Measurements from ENCODE around the gene SH2D5. TPM values are rescaled to one million over a fixed set of nuclear protein-coding genes. Genes with fewer than 3 reads are reported as not detected.
"Not testable (repeated sequence)": the region's sequence is repeated elsewhere in the genome, so short reads cannot be mapped to it uniquely, and the experiment has no call there.

Gene SH2D5
- total RNA-seq, 1 experiment from 2014 or later, result 0.98 TPM

DNA sequence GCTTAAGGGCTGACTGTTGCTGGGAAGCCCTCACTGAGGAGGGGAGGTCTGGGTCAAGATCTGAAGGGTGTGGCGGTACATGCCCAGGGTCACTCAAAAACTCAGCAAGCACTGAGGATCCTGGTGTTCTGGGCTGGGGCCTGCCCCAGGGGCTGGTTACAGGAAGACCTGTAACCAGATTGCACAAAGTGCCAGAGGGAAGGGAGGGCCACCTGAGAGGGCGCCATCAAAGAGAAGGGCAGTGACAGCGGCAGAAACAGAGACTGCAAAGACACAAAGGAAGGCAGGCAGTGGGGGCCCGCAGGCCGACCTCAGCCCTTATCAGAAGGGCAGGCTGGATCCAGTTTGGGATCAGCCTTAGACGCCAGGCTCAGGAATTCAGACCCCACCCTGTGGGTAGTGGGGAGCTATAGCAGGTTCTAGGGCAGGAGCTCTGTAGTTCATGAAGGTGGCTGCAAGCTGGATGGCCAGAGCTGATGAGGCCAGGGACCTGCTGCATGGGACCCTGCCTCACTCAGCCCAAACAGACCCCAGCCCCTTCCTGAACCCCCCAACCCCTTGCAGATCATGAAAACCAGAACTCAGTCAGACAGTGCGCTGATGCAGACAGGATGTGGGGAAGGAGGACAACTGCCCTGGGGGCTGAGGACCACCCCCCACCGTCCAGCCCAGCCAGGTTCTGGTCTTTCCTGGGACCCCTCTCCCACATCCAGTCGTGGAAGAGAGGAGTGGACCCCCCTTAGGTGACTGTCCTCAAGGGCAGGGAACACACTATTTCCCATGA, 3.9 kb downstream of the SH2D5 start:
- DNase-seq (ENCODE audit: low read depth), result no peak

DNA sequence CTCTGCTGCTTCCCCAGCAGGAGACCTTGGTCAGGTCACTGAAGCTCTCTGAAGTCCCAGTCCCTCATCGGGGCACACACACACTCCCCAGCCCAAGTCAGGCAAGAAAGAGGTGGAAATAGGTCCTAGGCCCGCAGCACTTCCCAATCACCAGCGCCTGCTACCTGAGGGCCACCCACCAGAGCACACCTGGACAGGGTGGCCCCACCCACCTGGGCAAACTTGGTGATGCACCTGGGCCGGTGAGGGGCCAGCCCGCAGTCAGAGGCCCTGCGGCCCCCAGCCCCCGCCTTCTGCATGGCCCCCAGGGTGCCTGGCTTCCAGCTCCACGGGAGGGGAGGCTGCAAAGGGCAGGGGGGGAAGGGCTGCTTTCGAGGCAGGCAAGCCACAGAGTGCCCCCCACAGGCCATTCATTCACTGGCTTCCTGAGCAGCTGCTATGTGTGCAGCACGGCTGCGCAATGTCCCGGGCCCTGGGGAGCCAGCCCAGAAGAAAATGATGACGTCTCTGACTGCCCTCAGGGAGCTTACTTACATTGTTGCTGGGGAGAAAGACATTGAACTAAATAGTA, 4.7 kb downstream of the SH2D5 start:
- no peak for DNase-seq (ENCODE audit: low read depth)

- no peak for DNase-seq (ENCODE audit: low read depth)
Measured at GRCh38 chr1:20726932-20727745, 5.4 kb downstream of the SH2D5 start.

DNA sequence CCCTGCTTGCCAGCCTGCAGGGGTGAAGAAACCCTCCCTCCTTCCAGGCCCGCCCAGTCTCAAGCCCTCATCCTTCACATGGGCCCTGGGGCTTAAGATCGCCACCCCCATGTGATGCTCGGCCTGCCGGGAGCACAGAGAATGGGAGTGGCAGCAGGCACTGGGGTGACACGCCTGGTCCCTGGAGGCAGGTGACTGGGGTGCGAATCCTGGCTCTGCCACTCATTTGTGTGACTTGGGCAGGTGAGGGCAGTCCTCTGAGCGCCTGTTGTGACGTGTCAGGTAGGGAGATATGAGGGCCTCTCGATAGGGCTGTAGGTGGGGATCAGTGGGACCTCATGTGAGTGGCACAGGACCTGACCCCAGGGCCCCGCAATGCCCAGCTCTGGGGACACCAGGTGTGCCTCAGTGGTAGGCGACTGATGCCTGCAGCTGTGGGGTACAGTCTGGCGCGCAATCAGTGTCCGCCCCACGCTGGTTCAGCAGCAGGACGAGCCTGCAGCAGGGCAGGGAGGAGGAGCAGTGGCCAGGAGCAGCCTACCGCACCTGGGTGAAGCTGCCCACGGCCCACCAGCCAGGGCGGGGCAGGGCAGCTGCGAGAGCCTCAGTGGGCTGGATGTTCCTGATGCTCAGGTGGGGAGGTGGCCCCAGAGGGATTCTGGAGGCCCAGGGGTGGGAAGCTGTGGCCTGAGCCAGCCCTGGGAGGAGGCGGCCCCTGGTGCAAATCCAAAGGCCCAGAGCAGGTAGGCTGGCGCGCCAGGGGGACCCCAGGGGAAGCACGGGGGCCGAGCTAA, 6.2 kb downstream of the SH2D5 start:
- no peak for DNase-seq (ENCODE audit: low read depth)

GRCh38 chr1:20725189-20726117, 7.0 kb downstream of the SH2D5 start:
- peak; percentile 83 for DNase-seq (ENCODE audit: low read depth)

GRCh38 chr1:20724364-20725188, 7.9 kb downstream of the SH2D5 start:
- no peak for DNase-seq (ENCODE audit: low read depth)

GRCh38 chr1:20723537-20724363, 8.8 kb downstream of the SH2D5 start:
- no peak for DNase-seq (ENCODE audit: low read depth)

- no peak for DNase-seq (ENCODE audit: low read depth)
Measured at GRCh38 chr1:20723159-20723536, 9.4 kb downstream of the SH2D5 start.

DNA sequence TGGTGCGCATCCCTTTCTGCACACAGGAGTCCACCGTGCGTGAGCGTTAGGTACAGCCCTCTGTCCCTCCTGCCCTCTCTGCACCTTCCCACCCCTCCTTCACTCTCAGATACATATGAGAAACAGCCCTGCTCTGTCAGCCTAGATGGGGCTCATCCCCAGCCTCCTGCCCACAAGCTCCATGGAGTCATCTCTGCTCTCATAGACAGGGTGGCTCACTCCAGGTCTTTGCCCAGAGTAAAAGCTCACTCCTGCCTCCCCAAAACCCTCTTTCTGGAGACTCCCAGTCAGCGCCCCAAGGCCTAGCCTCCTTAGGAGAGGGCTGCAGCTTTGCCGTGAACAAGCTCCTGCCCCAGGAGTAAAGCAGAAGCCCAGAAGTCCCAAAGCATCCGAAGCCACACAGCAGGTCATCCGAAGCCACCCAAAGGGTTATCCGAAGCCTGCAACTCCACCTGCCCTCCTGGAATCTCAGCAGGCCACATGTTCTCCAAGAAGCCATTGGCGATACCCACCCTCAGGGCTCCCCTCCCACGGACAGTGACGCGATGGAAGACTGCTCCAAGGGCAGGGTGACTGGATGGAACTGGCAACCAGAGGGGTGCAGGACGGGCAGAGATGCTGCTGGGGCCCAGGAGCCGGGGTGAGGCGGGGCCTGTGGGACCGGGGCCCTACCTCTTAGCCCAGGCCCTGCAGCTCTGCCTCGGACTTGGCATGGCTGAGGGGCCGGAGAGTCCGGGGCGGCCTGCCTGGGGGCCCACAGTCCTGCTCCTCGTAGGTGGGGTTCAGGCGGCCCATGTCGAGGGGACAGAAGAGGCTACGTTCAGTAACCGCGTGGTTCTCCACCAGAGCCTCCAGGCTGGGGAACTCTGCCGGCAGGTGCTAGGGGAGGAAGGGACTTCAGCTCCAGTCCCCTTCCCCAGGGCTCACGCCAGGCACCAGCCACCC, 11.1 kb downstream of the SH2D5 start:
- DNase-seq (ENCODE audit: low read depth), result no peak

GRCh38 chr1:20720631-20721091, 11.8 kb downstream of the SH2D5 start:
- DNase-seq (ENCODE audit: low read depth), result no peak

- no peak for DNase-seq (ENCODE audit: low read depth)
Measured at GRCh38 chr1:20719871-20720620, 12.5 kb downstream of the SH2D5 start.

DNA sequence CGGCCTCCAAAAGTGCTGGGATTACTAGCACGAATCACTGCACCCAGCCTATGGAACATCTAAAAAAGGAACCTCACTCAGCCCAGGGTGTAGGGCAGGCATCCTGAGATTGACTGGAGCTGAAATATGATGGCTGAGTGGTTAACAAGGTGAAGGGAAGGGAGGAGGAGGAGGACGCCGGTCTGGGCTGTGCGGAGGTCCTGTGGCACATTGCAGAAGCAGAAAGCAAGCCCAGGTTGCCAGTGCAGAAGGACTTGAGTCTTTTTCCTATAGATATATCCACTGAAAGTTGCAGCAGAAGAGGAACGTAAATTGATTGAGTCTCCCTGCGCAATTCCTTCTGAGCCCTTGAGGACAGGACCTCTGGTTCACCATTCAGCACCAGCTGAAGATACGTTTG, 13.2 kb downstream of the SH2D5 start:
- no peak for DNase-seq (ENCODE audit: low read depth)

GRCh38 chr1:20718343-20718882, 14.1 kb downstream of the SH2D5 start:
- DNase-seq (ENCODE audit: low read depth), result not testable (repeated sequence)

DNA sequence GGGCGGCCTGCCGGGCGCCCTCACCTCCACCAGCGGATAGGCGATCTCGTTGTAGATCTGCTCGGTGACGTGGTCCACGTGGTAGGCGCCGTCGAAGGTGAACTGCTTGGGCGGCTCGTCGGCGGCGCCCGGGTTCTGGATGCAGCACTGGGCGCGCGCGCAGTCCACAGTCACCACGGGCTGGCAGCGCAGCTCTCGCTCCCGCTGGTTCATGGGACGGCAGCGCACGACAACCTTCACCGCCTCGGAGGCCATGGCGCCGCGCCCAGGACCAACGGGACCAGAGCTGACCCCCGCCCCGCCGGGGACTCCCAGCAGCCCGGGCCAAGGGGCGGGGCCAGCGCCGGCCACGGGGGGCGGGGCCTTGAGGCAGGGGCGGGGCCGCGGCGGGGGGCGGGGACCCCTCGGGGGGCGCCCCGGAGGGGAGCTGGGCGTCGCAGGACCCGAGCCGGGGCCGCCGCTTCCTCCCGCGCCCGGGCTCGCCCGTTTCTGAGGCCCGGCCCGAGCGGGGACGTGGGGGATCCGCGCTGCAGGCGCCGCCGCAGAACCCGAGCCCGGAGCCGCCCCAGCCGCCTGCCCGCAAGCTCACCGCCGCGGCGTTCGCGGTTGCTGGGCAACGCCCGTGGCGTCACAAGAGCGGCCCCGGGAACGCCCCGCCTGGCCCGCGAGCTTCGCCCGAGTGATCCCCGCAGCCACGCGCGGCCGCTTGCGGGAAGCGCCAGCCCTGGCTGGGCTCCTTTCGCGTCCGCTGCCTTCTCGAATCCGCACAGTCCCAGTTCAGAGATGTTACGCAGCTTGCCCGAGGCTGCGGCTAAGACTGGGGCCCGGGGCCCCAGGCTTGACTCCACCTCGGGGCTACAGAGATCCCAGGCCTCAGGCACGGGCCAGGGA, 14.8 kb downstream of the SH2D5 start, which contains the start of gene KIF17:
TSS of gene KIF17 (minus strand) at position 556 of the 891 bp plus-strand sequence. CDS start at position 255, 301 bp downstream.
- DNase-seq (ENCODE audit: low read depth), result no peak

- DNase-seq (ENCODE audit: low read depth), result no peak
Measured at GRCh38 chr1:20716232-20716631, 16.3 kb downstream of the SH2D5 start.
